HG02870 (cell line): ENCODE data around the gene ALG12.

Experiments
- ATAC-seq: cut with Tn5 transposase; IDR thresholded peaks from one replicate; pipeline ENCODE4 v1.9.1; 2021; ENCODE audit warnings: mild to moderate bottlenecking, moderate library complexity; ENCODE audit not compliant: unreplicated experiment

ALG12 gene

DNA sequence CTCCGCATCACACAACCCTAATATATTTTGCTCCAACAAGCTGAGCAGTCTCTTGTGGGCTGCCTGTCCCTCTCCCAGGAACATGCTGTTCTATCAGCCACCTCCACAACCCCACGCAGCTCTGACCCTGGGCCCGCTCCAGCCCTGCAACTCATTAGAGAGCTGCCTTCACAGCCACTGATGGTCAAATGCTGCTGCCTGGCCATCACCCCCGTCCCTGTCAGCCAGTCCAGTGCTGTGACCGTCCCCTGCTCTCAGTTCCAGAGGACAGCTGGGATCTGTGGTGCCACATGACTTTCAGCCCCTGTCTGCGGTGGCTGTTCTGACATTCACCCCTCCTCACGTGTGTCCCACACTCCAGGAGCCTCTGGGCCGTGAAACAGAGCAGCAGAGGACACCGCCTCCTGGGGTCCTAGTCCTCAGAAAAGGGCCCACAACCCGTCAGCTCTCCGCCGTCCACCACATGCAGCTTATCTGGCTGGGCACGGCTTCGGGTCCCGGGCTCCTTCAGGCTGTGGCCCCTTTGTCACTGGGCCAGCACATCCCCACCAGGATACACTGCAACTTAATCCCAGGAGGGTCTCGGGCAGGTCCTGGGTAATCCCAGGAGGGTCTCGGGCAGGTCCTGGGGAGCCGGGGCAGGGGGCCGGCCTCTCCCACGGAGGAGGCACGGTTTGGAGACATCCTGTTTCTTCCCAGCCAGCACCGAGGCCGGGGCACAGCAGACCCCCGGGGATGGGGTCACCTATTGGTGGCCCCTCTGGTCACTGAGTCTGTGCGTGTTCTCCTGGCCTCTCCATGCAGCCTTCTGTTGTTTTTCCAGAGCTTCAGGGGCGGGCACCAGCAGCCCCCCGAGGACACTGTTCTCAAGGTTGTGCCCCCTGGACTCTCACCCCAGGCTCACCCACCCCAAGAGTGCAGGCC, 15.3 kb upstream of the ALG12 start:
- no peak for ATAC-seq

DNA sequence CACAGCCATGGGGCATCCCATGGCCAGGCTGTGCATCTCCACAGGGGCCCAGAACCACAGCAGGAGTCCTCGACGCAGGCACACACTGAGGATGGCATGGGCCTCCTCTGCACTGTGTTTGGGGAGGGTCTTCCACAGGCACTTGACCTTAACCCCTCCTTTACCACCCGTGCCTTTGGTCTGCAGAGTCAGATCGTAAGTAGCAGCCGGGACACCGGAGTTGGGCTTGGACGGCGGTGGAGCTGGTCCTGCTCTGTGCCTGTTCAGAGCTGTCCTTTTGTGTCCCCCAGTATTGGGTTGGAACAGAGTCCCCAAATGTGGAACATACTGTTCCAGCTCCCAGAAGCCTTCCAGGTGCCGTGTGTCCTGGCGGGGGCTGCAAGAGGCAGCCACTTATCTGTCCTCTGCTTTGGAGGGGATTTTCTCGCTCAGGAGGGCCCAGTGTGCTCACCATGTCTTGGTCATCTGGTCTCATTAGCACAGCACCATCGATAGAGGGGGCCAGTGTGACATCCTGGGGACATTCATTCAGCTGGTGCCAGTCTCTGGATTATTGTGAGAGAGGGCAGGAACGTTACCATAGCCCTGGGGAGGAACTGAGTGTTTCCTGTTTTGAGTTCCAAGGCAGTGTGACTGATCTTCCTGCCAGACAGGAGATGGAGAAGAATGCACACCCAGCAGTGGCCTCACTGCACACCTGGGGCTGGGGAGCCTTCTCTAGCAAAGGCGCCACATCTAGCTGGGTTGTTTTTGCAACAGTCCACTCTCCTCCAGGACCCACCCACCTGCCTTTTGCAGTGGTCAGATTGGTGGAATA, 12.6 kb upstream of the ALG12 start:
- no peak for ATAC-seq

DNA sequence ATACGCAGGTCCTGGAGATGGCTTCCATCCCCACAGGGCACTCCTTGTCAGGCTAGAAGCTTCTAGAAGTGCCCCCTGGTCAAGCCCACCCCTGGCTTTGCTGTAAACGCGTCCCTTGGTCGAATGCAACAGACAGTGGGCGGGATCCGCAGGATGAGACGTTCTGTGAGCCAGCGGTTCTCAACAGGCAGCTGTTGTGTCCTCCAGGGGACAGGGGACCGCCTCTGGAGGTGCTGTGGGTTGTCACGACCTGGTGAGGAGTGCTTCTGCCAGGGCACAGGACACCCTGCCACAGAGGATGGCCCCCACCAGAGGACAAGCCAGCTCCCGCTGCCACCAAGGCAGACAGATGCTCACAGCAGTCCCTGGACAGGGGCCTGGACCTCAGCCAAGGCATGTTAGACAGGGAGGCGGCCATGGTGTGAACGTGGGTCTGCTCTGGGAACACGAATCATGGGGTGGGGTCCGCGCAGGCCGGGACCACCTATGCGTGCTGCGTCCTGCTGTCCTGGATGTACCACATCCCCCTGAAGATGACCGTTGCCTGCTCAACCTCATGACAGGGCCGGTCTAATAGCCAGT, 11.8 kb upstream of the ALG12 start:
- ATAC-seq: no peak

- no peak for ATAC-seq
Observed at GRCh38 chr22:49929211-49929979, 11.2 kb upstream of the ALG12 start.

GRCh38 chr22:49928555-49929210, 10.4 kb upstream of the ALG12 start:
- ATAC-seq: no peak

GRCh38 chr22:49928185-49928495, 9.9 kb upstream of the ALG12 start:
- no peak for ATAC-seq

GRCh38 chr22:49927483-49928184, 9.4 kb upstream of the ALG12 start:
- ATAC-seq: no peak

DNA sequence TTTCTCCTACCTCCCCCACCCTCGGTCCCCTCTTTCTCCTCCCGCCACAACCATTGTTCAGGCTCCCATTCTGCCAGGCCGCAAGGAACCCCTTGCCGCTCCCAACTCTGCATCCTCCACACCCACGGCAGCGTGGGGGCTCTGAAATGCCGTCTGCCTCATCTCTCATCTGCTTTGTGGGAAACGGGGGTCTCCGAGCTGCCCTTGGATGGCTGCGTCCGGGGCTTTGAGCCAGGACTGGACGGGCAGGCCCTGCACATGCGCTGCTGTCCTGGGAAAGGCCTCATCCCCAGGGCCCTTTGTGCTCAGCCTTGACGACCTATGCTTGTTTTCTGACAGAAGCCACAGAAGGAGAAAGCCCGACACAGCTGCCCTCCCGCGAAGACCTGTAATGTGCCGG, 8.7 kb upstream of the ALG12 start:
- ATAC-seq: no peak

- no peak for ATAC-seq
Observed at GRCh38 chr22:49925525-49926128, 7.4 kb upstream of the ALG12 start.

- ATAC-seq: no peak
Observed at GRCh38 chr22:49924113-49924833, 6.0 kb upstream of the ALG12 start.

DNA sequence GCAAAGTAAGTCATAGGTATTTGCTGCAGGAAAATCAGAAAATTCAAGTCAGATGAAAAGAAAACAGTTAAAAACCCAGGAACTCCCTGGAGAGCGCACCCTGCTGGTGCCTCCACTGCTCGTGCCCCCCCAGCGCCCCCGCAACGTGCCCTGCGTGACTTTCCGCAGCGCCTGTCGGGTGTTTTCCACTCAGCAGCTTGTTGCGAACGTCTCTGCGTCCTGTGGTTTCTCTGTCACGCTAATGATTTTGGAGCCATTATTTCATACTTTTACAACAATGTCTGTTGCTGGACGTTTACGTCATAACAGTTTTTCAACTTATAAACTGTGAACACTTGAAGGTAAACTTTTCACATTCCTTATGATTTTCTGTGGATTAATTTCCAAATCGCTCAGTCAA, 5.2 kb upstream of the ALG12 start:
- no peak for ATAC-seq

DNA sequence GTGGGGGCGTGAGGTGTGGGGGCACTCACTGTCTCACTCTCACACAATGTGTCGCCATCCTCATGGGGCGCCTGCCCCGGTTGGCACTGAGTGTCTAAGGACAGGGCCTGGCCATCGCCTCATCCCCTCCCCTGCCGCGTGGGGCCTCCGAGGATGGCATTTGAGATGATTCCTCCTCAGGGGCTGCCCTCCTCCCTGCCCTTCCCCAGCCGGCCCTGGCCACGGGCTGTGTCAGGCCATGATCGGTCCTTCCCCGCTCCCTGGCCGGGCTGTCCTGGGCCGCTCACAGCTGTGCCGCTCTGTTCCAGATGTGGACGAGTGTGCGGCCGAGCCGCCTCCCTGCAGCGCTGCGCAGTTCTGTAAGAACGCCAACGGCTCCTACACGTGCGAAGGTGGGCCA, 4.7 kb upstream of the ALG12 start:
- no peak for ATAC-seq

- no peak for ATAC-seq
Observed at GRCh38 chr22:49922484-49922883, 4.2 kb upstream of the ALG12 start.

DNA sequence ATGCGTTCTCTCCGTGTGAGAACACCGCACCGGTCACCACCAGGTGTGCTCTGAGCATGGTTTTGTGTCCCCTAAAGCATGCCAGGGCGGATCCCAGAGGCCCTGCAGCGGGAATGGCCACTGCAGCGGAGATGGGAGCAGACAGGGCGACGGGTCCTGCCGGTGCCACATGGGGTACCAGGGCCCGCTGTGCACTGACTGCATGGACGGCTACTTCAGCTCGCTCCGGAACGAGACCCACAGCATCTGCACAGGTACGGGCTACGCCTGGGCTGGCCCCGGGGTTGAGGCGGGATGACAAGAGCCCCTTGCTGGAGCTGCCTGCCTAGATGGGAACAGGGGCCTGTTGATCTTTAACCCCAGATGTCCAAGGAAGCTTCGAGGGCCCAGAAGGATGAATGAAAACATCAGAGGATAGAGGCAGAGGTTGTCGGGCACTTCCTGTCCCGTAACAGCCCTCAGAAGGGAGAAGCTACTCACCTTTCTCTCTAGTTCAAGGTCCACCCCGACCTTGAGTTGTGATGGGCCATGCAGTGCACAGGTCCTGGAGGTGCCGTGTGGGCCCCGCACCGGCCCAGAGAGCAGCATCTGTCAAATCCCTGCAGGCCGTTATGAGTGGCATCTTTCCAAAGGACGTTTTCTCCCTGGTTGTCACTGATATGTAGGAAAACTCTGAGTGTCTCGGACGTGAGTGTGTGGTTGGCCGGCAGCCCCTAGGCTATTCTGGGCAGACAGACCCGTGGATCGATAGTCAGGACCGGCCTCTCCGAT, 3.5 kb upstream of the ALG12 start:
- ATAC-seq: no peak

DNA sequence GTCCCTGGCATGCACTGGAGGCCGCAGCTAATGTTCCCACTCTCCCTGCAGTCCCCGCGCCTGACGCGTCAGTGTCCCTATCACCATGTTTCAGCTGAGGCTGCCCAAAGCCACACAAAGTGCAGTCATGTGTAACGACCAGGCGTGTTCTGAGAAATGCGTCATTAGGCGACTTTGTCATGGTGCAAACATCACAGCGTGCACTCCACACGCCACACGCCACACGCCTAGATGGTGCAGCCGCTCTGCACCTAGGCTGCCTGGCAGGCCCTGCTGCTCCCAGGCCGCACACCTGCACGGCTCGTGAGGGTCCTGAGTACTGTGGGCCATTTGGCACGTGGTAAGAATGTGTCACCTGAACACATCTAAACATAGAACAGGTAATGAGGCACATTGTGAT, 2.6 kb upstream of the ALG12 start:
- no peak for ATAC-seq

DNA sequence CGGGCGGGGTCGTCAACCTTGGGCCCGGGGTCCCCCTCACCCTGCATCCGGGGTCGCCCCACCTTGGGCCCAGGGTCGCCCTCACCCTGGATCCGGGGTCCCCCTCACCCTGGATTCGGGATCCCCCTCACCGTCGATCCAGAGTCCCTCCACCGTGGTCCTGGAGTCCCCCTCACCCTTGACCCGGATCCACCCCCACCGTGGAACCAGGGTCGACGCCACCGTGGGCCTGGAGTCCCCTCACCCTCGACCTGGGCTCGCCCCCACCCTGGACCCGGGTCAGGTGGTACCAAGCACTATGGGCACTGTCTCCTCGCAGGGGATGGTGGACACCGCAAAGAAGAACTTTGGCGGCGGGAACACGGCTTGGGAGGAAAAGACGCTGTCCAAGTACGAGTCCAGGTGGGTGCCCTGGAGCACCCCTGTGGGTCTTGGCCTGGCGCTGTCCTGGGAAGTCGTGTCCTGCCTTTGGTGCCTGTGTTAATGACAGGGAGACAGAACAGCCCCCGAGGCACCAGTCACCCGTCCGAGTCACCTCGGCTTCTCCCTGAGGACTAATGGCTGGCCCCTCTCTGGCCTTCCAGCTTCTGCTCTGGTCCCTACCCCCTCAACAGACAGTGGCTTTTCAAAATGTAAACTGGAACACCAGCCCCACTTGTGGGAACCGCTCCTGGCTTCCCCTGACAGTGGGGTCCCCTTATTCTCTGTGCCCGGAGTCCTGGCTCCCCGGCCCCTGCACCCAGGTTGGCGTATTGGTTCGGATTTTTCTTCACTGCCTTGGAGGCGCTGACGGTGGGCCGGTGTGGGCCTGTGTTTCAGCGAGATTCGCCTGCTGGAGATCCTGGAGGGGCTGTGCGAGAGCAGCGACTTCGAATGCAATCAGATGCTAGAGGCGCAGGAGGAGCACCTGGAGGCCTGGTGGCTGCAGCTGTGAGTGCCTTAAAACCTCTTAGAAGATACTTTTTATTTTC, 958 bp upstream of the ALG12 start:
- ATAC-seq: no peak

DNA sequence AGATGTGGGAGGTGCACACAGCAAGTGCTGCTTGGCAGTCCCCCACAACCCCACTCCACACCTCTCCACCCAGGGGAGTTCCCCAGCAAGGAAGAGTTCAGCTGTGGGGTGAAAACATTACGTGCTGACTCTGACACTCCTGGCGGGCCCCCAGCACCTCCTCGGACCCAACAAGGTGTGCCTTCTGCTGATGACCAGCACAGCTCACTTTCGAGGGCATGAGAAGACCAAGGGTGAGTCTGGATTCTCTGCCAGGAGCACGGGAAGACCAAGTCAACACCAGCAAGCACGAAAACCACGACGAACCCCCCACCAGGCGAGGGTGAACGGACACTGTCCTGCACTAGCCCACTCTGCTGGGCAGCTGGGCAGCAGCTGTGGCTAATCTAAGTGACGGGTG, 1.4 kb downstream of the ALG12 start:
- ATAC-seq: no peak
